ENCODE data around the gene TRIM34. TPM values are rescaled to one million over a fixed set of nuclear protein-coding genes. Genes with fewer than 3 reads are reported as not detected.
"Not testable (repeated sequence)": the region's sequence is repeated elsewhere in the genome, so short reads cannot be mapped to it uniquely, and the experiment has no call there.

TRIM34 gene
- total and polyA plus RNA-seq, 7 donors = 3.5 to 10.2 (median 7.4) TPM

DNA sequence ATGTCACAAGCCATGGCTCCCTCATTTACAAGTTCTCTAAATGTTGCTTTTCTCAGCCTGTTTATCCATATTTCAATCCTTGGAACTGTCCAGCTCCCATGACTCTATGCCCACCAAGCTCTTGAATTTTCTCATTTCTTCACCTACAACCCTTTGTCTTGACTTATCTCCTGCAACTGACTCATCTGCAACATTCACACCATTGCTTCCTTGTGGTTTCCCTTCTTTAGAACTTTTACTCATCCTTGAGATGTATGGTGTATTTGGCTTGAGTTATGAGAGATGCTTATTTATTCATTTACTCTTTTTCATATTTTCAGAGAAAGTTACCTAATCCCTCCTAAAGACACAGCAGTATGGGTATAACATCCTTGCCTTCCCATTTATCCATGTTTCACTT is 18.8 kb downstream of the TRIM34 start:
- no peaks in the 10 kb centered on the region for H3K9me3 ChIP-seq
- peaks cover 0 to 31% (median 5%) of the 10 kb centered on the region in 4 donors for H3K36me3 ChIP-seq
- DNase-seq = no peak
- no peak overlapping the region for H3K4me3 ChIP-seq
- H3K4me1 ChIP-seq = no peaks in the 10 kb centered on the region
- intact Hi-C loops (cut with DNase I) = no loop called here
- H3K27me3 ChIP-seq = no peaks in the 10 kb centered on the region
- TF ChIP-seq POLR2A (IDR thresholded peaks at IDR 0.05) = no peak
- TF ChIP-seq, protein P1, sequence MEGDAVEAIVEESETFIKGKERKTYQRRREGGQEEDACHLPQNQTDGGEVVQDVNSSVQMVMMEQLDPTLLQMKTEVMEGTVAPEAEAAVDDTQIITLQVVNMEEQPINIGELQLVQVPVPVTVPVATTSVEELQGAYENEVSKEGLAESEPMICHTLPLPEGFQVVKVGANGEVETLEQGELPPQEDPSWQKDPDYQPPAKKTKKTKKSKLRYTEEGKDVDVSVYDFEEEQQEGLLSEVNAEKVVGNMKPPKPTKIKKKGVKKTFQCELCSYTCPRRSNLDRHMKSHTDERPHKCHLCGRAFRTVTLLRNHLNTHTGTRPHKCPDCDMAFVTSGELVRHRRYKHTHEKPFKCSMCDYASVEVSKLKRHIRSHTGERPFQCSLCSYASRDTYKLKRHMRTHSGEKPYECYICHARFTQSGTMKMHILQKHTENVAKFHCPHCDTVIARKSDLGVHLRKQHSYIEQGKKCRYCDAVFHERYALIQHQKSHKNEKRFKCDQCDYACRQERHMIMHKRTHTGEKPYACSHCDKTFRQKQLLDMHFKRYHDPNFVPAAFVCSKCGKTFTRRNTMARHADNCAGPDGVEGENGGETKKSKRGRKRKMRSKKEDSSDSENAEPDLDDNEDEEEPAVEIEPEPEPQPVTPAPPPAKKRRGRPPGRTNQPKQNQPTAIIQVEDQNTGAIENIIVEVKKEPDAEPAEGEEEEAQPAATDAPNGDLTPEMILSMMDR (IDR thresholded peaks at IDR 0.05) = no peak
- H3K27ac ChIP-seq = no peak overlapping the region

DNA sequence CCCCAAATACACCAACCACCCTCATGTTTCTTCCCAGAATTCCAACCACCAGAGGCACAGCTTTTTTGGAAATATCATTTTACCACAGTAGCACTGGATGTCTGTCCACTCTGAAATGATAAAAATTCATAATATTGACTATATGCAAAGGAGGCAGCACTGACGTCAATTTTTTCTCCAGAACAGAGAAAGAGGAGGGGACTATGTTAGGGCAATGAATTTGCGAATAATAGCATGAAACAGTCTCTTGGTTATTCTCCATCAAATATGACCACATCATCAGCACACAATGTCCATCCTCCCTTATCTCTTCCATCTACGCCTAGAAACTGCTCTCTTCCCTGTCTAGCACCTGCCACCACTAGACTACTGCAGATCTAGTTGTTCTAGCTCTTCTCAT is 21.3 kb downstream of the TRIM34 start:
- intact Hi-C loops (cut with DNase I) = no loop called here
- Histone ChIP-seq H3K4me1 (no peaks in the 10 kb centered on the region), H3K9me3 (no peaks in the 10 kb centered on the region), H3K36me3 (peaks cover 0 to 31% (median 4%) of the 10 kb centered on the region in 4 donors), H3K4me3 (no peak overlapping the region), H3K27ac (no peak overlapping the region), H3K27me3 (no peaks in the 10 kb centered on the region)
- 91 to 93% methylated on average over 3 of the region's 3 CpGs for WGBS, 2 donors
- no peak for TF ChIP-seq POLR2AphosphoS5 (IDR thresholded peaks at IDR 0.05)
- TF ChIP-seq, protein P1 (IDR thresholded peaks at IDR 0.05) = no peak
- TF ChIP-seq EP300 (IDR thresholded peaks at IDR 0.05) = no peak
- no peak for TF ChIP-seq POLR2A (IDR thresholded peaks at IDR 0.05)
- no peak for DNase-seq

DNA sequence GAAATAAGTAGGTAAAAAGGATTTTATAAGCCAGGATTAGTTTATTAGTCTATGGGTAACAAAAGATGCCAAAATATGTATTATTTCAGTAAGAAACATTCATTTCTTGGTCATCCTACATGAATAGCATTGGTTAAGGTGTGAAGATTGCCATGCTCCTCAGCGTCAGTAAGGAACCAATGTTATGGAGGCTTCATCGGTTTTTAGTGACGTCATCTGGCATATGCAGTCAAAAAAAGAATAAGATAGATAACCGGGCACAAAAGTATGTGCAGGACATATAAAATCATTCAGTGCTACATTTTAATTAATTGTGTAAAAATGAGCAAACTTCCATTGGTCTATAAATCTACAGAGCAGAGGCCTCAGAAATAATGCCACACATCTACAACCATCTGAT is 30.7 kb downstream of the TRIM34 start:
- Histone ChIP-seq H3K9me3 (peaks cover 0 to 2% (median 0%) of the 10 kb centered on the region in 4 donors), H3K27me3 (no peaks in the 10 kb centered on the region), H3K4me3 (no peak overlapping the region), H3K27ac (no peak overlapping the region), H3K4me1 (no peaks in the 10 kb centered on the region), H3K36me3 (no peaks in the 10 kb centered on the region)
- TF ChIP-seq POLR2A (IDR thresholded peaks at IDR 0.05) = no peak
- no peak for TF ChIP-seq EP300 (IDR thresholded peaks at IDR 0.05)
- TF ChIP-seq POLR2AphosphoS5 (IDR thresholded peaks at IDR 0.05) = no peak
- TF ChIP-seq, protein P1 (IDR thresholded peaks at IDR 0.05) = no peak
- DNase-seq = no peak
- intact Hi-C loops (cut with DNase I) = no loop called here
- 97 to 99% methylated on average over 4 of the region's 4 CpGs for WGBS, 2 donors

DNA sequence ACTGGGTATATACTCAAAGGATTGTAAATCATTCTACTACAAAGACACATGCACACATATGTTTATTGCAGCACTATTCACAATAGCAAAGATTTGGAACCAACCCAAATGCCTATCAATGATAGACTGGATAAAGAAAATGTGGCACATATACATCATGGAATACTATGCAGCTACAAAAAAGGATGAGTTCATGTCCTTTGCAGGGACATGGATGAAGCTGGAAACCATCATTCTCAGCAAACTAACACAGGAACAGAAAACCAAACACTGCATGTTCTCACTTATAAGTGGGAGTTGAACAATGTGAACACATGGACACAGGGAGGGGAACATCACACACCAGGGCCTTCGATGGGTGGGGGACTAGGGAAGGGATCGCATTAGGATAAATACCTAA is 32.2 kb downstream of the TRIM34 start:
- H3K4me1 ChIP-seq; H3K36me3 ChIP-seq; H3K9me3 ChIP-seq; H3K4me3 ChIP-seq; intact Hi-C loops (cut with DNase I); H3K27ac ChIP-seq; DNase-seq; H3K27me3 ChIP-seq: not testable (repeated sequence)
- WGBS, 2 donors = 98% methylated on average over 2 of the region's 2 CpGs

DNA sequence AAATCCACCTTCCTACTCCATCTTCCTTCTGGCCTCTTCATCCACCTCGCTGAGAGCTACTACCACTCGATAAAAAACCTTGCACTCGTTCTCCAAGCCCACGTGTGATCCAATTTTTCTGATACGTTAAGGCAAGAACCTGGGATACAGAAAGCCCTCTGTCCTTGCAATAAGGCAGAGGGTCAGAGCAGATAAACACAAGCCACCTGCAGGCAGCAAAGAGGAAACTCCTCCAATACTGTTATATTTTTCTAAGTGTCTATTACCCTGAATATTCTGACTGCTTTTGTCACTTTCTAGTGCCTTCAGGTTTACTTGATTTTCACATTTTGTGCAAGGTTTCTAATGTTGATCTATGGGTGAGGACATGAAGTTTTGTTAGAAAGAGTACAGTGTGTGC is 33.5 kb downstream of the TRIM34 start:
- TF ChIP-seq EP300 (IDR thresholded peaks at IDR 0.05) (no peak), POLR2AphosphoS5 (IDR thresholded peaks at IDR 0.05) (no peak), POLR2A (IDR thresholded peaks at IDR 0.05) (no peak)
- TF ChIP-seq, protein P1 (IDR thresholded peaks at IDR 0.05) = no peak
- peaks cover 0 to 8% (median 0%) of the 10 kb centered on the region in 4 donors for H3K36me3 ChIP-seq
- no peak overlapping the region for H3K27ac ChIP-seq
- H3K4me1 ChIP-seq = no peaks in the 10 kb centered on the region
- H3K27me3 ChIP-seq = no peaks in the 10 kb centered on the region
- no peaks in the 10 kb centered on the region for H3K9me3 ChIP-seq
- DNase-seq = no peak
- intact Hi-C loops (cut with DNase I) = no loop called here
- WGBS, 2 donors = 95 to 96% methylated on average over 5 of the region's 5 CpGs
- no peak overlapping the region for H3K4me3 ChIP-seq

Data from sigmoid colon (tissue), 7 donors.